Stimulated activated CD4-positive, alpha-beta T cell treated with anti-CD3 and anti-CD28 coated beads, Interleukin-1b, Interleukin-23, amount 100 ng/mL, for 24 hours (primary cell): ENCODE measurements around the gene MITF.

ENCODE experiments used
- DNase-seq, 4 experiments: peaks; one replicate each; pipeline ENCODE4 v3.0.0-alpha.2; 2020; ENCODE audit warnings: low read depth in 4 of 4, low spot score in 1 of 4

Gene MITF

GRCh38 chr3:69868841-69869420 is 129.7 kb downstream of the MITF start:
- no peak for DNase-seq

DNA sequence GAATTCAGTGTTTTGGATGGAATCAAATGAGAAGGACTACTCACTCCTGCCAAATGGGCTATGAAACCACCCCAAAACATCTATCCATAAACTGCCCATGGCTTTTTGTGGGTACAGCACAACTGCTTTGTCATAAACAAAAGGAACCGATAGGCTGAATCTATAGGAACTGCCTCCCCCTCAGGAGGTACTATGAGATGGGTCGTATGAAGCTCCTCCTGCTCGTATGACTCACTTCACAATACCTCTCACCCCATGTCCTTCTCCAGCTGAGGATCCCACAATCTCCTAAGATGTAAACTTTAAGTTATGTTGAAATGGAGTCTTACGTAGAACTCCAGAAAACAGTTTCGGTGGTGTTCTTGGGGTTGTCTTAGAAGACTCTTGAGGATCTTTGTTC is 130.4 kb downstream of the MITF start:
- no peak for DNase-seq

DNA sequence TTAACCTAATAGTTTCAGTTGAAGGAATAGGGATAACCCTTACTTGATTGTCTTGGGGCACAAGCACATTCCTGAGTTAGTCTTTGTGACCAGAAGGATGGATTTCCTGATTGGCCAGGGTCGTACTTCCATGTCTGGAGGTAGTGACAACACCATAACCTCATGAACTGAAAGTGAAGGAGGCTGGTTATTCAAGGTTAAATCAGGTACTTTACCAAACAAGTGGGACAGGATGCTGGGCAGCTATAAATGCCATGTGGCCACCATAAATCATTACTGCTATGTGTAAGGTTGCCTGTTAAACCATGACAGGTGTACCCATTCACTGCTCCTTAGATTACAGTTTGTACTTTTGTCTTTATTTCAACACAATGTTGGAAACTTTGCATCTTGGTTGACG is 132.0 kb downstream of the MITF start:
- no peak for DNase-seq

- no peak for DNase-seq
These were observed 132.6 kb downstream of the MITF start for GRCh38 chr3:69871868-69872267.

GRCh38 chr3:69872783-69873378 is 133.6 kb downstream of the MITF start:
- no peak for DNase-seq

DNA sequence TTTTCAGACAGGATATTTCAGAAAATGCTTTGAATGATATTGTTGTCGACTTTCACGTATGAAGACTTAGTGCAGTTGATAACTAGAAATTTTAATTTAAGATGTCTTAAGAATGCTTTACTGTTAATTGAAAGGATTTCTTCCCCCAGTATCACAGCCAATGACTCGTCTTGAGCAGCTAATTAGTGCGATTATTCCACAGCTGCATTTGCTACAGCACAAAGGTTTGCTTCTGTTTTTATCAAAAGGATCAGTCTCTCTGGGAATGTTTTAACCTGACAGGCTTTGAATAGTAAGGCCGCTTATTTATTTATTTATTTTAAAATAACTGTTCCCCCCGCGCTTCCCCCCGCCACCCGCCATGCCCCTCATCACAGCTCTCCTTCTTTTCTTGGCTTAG is 136.8 kb downstream of the MITF start:
- no peak for DNase-seq

- no peak for DNase-seq
These were observed 139.0 kb downstream of the MITF start for GRCh38 chr3:69878254-69878653.

DNA sequence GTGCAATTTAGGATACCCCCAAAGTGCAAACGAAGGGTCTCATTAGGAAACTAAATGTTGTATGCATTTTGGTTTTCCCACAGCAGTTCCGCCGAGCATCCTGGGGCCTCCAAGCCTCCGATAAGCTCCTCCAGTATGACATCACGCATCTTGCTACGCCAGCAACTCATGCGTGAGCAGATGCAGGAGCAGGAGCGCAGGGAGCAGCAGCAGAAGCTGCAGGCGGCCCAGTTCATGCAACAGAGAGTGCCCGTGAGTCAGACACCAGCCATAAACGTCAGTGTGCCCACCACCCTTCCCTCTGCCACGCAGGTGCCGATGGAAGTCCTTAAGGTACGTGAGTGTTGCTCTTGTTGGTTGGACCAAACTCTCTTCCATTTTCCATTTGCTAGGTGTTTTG is 139.8 kb downstream of the MITF start:
- DNase-seq = no peak

DNA sequence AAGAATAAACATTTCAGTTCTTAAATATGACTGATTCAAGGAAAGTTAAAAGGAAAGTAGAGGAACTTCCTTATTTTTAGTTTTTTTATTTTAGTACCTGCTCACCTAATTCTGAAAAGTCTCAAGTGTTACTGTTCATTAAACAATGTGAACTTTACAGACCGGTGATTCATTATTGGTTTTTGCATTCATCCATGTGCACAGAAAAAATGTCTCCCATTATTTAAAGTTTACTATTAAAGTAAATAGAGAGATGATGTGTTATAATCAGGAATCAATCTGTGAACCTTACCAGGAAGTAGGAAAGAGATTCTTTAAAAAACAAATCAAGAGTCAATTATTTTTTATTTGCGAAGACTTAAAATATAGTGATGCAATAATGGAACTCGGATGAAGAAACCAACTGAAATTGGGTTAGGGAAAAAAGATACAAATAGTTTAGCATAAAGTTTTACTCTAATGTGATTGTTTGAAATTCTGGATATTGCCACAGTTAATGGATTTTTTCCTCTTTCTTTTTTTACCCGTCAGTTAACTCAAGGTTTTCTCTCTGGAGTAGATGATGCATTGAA is 140.9 kb downstream of the MITF start:
- no peak for DNase-seq

DNA sequence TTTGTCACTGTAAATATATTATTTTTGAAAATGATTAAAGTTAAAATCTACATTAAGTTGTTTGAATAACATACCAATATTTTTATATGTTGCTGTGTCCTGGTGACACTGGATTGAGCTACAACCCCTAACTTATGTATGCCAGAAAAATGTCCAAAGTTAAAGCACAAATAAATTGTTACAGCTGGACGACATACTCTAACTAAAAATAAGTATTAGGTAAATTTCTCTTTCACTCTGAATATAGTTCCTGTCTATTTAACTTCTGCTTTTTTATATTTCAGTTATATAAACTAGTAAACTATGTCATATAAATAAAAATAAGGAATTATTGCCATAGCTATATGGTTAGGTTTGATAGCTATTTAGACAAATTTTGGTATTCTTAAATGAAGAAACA is 141.8 kb downstream of the MITF start:
- DNase-seq = no peak

- no peak for DNase-seq
These were observed 142.6 kb downstream of the MITF start for GRCh38 chr3:69881756-69882428.

GRCh38 chr3:69882560-69882959 is 143.3 kb downstream of the MITF start:
- no peak for DNase-seq

- DNase-seq = no peak
These were observed 149.0 kb downstream of the MITF start for GRCh38 chr3:69888040-69888942.

DNA sequence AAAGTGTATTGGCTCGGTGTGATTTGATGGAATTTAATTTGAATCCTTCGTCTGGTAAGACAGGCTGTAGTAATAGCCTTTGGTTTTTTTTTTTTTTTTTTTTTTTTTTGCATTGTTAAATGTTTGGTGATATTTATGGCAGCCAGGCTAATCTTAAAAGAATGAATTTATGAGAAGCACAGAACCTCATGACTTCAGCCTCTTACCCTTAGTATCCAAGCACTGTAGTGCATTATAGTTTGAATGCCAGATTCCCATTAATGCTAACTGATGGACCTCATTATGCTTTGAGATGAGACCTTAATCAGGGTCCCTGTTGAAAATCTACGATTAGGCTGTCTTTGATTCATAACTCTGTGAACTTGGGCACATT is 149.7 kb downstream of the MITF start:
- no peak for DNase-seq

DNA sequence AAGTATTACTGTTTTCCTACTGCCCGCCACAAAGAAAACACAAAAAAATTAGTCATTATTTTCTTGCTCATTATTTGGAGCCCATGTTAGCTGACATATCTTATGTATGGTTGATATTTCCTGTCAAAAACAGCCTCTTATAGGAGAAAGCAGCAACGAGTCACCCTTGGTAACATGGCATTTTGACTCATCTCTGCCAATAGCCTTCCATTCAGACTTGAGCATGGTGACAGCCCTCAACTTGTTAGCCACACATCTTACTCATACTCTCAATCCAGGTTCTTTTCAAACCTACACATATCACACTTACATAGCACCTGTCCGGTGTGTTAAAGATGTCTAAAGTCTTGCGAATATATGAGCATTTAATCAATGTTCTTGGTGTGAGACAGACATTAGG is 150.8 kb downstream of the MITF start:
- no peak for DNase-seq

DNA sequence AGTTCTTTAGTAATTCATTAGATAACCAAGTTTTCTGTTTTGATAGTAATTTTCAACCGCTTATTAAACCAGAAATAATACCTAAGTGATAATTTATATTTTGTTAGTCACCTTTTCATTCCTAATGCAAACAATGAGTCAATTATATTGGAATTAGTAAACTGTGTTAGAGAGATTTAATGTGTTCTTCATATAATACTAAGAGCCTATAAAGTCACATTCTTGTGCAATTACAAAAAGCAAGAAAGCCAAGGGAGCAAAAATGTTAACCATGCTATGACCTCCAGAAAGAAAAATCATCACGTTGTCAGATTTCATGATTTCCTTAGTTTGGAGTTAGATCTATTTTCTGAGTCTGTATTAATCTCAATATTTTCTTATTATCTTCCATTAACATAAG is 151.4 kb downstream of the MITF start:
- no peak for DNase-seq

DNA sequence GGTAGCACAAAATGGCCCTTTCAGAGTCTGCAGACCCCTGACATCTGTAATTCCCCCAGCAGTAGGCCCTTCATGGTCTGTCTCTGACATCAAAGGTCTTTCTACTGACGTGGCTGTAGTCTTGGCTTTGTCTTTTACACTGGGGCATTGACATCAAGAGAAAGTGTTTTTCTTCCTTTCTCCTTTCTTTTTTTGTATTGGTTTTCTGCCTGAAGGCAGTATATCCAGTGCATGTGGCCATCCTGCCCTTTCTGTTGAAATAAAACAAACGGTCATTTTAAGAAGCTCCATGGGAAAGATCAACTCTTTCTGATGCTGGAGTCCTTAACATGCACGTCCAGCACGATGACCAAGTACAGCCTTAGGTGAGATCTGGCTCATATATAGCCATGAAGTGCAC is 153.4 kb downstream of the MITF start:
- no peak for DNase-seq

DNA sequence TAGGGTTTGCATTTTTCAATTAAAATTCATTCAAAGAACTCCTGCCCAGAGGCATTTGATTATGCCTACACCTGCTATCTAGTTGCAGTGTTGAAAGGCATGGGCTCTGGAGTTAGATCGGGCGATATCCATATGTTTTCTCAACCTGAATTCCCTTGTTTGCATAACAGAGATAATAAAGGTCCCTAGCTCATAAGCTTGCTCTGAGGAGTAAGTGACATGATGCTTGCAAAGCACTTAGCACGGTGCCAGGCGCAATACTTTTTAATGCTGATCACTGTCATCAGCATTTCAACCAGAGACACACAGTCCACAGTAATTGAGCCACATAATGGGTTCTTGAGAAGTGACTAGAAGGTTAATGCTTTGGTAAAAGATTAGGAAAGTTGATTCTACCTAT is 154.0 kb downstream of the MITF start:
- DNase-seq = no peak

DNA sequence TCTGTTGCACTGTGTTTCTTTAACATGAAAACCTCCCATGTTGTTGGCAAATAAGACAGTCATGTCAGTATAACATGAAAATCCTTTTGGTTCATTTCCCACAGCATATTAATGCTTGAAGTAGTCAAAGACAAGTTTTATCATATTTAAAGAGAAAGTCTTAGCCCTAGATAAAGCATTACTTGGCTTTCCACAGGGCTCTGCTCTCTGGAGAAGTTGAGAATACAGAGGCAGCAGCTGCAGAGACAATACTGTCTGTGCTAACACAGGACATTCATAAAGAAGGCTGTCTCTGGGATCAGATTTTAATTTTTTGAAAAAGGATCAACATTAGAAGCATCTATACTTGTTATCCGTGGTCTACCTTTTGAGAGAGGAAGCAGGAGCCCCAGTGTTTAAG is 156.8 kb downstream of the MITF start:
- DNase-seq = no peak

DNA sequence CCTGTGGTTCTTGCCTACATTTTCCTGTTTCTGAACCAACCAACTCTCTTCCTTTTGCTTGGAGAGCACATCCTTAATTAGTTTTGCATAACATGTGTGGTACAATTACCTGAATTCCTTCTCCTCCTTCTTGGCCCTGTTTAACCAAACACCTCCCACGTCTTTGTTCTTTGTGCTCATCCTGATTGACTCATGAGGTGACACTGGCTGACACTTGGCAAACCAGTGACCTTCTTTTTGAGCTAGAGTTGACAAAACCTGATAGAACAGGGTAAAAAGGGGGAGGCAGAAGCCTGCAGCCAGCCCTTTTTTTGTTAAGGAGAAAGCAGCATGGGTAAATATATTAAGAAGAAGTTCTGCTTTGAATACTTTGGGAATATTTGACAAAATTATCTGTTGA is 161.1 kb downstream of the MITF start:
- DNase-seq = no peak

DNA sequence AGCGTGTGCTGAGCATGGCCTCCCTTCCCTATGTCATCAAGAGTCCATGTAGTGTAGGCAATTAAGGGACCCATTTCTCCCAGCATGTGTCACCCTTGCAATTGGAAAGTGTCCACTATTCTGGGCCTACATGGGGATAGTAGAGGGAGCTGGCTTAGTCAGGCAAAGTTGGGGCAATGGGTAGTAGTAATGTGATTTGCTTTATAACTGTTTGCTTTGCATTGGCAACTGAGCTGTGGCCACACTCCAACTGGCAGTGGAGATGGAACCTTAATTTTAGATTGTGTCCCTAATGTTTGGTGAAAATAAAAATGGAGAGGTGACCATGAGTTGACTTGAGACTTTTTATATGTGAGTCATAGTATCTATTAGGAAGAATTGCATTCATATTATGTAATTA is 162.5 kb downstream of the MITF start:
- no peak for DNase-seq

DNA sequence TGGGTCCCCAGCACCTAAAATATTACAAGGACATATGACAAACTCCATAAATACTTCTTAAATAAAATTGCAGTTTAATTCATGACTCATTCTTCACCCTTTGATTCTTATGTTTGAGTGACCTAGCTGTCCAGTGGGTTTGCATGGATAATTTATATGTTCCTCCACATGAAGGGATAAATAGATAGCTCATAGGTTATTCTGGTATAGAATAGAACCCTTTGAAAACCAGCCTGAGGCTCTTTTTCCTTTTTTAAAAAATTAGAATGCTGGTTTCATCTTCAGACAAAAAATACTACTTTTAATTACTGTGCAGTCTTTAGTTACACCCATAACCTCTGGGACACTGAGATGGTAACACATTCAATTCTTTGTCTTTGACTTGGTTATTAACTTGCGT is 163.1 kb downstream of the MITF start:
- no peak for DNase-seq
